Measurements from ENCODE around the gene ASAP2. TPM values are rescaled to one million over a fixed set of nuclear protein-coding genes. Genes with fewer than 3 reads are reported as not detected.

ASAP2 gene
- total RNA-seq, 4 donors from 2014 or later: 33.2 to 62.1 (median 54.5) TPM

DNA sequence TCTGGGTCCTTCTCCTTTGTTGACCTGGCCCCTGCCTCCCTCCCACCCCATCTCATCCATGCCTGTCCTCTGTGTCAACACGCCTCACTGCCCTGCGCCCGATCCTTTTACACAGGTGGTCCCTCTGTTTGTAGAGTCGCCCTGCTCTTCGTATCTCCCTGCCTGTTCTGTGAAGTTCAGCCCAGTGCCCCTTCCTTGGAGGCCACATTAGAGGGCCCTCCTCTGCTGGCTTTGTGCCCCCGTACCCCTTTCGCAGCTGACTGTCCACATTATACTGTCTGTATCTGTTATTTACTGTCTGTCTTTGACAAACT lies 25.5 kb downstream of the ASAP2 start:
- no peaks in the 10 kb centered on the region for H3K27me3 ChIP-seq
- no peaks in the 10 kb centered on the region for H3K9me3 ChIP-seq
- H3K36me3 ChIP-seq: no peaks in the 10 kb centered on the region
- H3K4me3 ChIP-seq: no peak overlapping the region
- in situ Hi-C loops (cut with MboI; ENCODE audit: low pct_ligation_motif_present in 1 of 4, low pct_unique_long_range_greater_than_20kb in 1 of 4, low sequenced_read_pairs in 3 of 4): no loop called here
- WGBS, 2 donors (ENCODE audit: low coverage in 1 of 2): 50 to 86% methylated on average over 1 to 7 of the region's 7 CpGs
- intact Hi-C loops (cut with DNase I; ENCODE audit: low total_unique reads): no loop called here
- TF ChIP-seq POLR2A (IDR thresholded peaks at IDR 0.05) (no peak), EP300 (IDR thresholded peaks at IDR 0.05; ENCODE audit: low read depth) (no peak), POLR2AphosphoS5 (IDR thresholded peaks at IDR 0.05) (no peak)
- TF ChIP-seq, protein P1, sequence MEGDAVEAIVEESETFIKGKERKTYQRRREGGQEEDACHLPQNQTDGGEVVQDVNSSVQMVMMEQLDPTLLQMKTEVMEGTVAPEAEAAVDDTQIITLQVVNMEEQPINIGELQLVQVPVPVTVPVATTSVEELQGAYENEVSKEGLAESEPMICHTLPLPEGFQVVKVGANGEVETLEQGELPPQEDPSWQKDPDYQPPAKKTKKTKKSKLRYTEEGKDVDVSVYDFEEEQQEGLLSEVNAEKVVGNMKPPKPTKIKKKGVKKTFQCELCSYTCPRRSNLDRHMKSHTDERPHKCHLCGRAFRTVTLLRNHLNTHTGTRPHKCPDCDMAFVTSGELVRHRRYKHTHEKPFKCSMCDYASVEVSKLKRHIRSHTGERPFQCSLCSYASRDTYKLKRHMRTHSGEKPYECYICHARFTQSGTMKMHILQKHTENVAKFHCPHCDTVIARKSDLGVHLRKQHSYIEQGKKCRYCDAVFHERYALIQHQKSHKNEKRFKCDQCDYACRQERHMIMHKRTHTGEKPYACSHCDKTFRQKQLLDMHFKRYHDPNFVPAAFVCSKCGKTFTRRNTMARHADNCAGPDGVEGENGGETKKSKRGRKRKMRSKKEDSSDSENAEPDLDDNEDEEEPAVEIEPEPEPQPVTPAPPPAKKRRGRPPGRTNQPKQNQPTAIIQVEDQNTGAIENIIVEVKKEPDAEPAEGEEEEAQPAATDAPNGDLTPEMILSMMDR (IDR thresholded peaks at IDR 0.05): no peak
- no peak for DNase-seq
- peak overlapping the region in 1 of 4 donors; percentile 67 for H3K27ac ChIP-seq
- H3K4me1 ChIP-seq: peaks cover 37 to 71% (median 45%) of the 10 kb centered on the region in 4 donors

DNA sequence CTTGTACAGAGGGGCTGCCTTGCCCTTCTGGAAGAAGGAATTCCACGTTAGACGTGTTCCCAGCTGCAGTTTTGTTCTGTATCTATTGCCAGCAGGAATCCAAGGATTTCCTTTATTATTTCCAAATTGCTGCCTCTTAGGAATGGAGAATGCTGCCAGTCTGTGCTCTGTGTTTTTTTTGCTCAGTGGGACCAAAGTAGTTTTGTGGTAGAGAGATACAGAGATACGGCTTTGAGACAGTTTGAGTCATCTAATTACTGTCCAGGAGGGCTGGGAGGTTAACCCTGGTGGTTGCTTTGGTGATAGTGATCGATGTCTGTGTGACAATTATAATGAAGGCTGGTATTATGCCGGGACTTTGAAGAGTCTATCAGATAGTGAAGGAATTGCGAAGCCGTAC lies 26.3 kb downstream of the ASAP2 start:
- no peaks in the 10 kb centered on the region for H3K36me3 ChIP-seq
- no peak overlapping the region for H3K27ac ChIP-seq
- TF ChIP-seq EP300 (IDR thresholded peaks at IDR 0.05; ENCODE audit: low read depth) (no peak), POLR2AphosphoS5 (IDR thresholded peaks at IDR 0.05) (no peak), POLR2A (IDR thresholded peaks at IDR 0.05) (no peak)
- TF ChIP-seq, protein P1 (IDR thresholded peaks at IDR 0.05): no peak
- DNase-seq: no peak
- peaks cover 31 to 73% (median 42%) of the 10 kb centered on the region in 4 donors for H3K4me1 ChIP-seq
- 78 to 84% methylated on average over 7 of the region's 7 CpGs for WGBS, 2 donors (ENCODE audit: low coverage in 1 of 2)
- H3K4me3 ChIP-seq: no peak overlapping the region
- intact Hi-C loops (cut with DNase I; ENCODE audit: low total_unique reads) (no loop called here), in situ Hi-C loops (cut with MboI; ENCODE audit: low pct_ligation_motif_present in 1 of 4, low pct_unique_long_range_greater_than_20kb in 1 of 4, low sequenced_read_pairs in 3 of 4) (no loop called here)
- H3K9me3 ChIP-seq: no peaks in the 10 kb centered on the region
- H3K27me3 ChIP-seq: no peaks in the 10 kb centered on the region

DNA sequence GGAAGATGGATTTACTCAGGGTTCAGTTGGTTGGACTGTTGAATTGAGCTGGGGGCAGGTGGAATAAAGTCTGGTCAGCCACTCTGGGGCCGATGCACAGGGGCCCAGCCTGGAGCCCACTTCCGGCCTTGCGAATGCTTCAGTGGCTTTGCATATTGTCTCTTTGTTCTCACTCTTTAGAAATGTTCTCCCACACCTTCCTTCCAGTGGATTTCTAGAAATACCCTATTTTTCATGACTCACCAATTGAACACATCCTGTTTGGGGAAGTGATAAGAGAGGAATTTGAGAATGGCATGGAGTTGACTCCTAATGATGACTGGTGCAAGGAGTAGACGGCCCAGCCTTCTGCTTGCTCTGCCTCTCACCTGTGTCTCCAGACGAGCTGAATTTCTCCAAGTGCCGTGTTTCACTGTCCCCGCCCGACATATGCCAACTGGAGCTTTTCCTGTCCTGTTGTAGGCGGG lies 28.1 kb downstream of the ASAP2 start:
- TF ChIP-seq POLR2A (IDR thresholded peaks at IDR 0.05) (no peak), EP300 (IDR thresholded peaks at IDR 0.05; ENCODE audit: low read depth) (no peak), POLR2AphosphoS5 (IDR thresholded peaks at IDR 0.05) (no peak)
- TF ChIP-seq, protein P1 (IDR thresholded peaks at IDR 0.05): no peak
- H3K4me1 ChIP-seq: peaks cover 31 to 78% (median 40%) of the 10 kb centered on the region in 4 donors
- in situ Hi-C loops (cut with MboI; ENCODE audit: low pct_ligation_motif_present in 1 of 4, low pct_unique_long_range_greater_than_20kb in 1 of 4, low sequenced_read_pairs in 3 of 4) (no loop called here), intact Hi-C loops (cut with DNase I; ENCODE audit: low total_unique reads) (no loop called here)
- no peaks in the 10 kb centered on the region for H3K9me3 ChIP-seq
- WGBS, 2 donors (ENCODE audit: low coverage in 1 of 2): 64 to 74% methylated on average over 4 to 9 of the region's 9 CpGs
- no peaks in the 10 kb centered on the region for H3K27me3 ChIP-seq
- DNase-seq: peak; percentile 46
- no peaks in the 10 kb centered on the region for H3K36me3 ChIP-seq
- no peak overlapping the region for H3K4me3 ChIP-seq
- peak overlapping the region; percentile 58 to 77 (median 65) for H3K27ac ChIP-seq

DNA sequence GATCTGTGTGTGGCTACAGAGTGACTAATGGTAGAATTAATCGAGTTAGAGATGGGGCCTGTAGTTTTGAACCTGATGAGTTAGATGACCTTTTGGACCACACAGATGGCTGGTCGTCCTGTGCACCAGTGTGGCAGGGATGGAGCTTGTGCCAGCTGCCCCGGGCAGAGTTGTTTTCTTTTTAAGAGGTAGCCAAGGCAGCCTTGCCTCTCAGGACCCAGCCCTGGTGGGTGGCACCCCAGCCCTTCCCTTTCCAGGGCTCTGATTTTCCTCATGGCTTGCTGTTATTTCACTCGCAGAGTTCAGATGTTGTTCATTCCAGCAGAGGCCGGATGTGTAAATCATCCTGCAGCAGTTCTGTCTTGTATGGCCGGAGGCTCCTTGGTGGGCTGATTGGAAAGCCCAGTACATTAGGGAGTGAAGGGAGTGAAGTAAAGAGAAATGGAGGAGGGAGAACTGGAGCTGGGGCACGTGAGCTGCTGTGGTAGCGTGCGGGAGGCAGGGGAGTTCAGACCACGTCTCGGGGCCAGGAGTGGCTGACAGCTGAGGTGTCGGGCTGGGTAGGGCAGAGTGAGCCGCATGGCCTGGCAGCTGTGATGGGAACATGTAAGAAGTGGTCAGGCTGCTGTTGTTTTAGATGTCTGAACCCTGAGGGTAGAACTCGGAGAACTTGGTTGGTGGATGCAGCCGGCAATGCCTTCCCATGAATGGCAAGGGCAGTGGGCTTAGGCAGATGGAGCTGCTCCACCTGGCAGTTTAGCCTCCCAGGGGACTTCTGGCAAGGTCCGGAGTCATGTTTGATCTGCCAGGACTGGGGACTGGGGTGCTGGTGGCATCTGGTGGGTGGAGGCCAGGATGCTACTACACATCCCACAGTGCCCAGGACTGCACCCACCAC lies 28.8 kb downstream of the ASAP2 start:
- Histone ChIP-seq H3K4me3 (no peak overlapping the region), H3K27ac (peak overlapping the region; percentile 58 to 77 (median 65)), H3K9me3 (no peaks in the 10 kb centered on the region), H3K4me1 (peaks cover 28 to 73% (median 37%) of the 10 kb centered on the region in 4 donors), H3K27me3 (no peaks in the 10 kb centered on the region), H3K36me3 (no peaks in the 10 kb centered on the region)
- WGBS, 2 donors (ENCODE audit: low coverage in 1 of 2): 40 to 64% methylated on average over 1 to 16 of the region's 16 CpGs
- intact Hi-C loops (cut with DNase I; ENCODE audit: low total_unique reads) (no loop called here), in situ Hi-C loops (cut with MboI; ENCODE audit: low pct_ligation_motif_present in 1 of 4, low pct_unique_long_range_greater_than_20kb in 1 of 4, low sequenced_read_pairs in 3 of 4) (no loop called here)
- TF ChIP-seq POLR2AphosphoS5 (IDR thresholded peaks at IDR 0.05) (no peak), POLR2A (IDR thresholded peaks at IDR 0.05) (no peak), EP300 (IDR thresholded peaks at IDR 0.05; ENCODE audit: low read depth) (no peak)
- TF ChIP-seq, protein P1 (IDR thresholded peaks at IDR 0.05): no peak
- DNase-seq: no peak

All from transverse colon (tissue), 4 donors.